ENCODE data around the gene SDK2.

DNA sequence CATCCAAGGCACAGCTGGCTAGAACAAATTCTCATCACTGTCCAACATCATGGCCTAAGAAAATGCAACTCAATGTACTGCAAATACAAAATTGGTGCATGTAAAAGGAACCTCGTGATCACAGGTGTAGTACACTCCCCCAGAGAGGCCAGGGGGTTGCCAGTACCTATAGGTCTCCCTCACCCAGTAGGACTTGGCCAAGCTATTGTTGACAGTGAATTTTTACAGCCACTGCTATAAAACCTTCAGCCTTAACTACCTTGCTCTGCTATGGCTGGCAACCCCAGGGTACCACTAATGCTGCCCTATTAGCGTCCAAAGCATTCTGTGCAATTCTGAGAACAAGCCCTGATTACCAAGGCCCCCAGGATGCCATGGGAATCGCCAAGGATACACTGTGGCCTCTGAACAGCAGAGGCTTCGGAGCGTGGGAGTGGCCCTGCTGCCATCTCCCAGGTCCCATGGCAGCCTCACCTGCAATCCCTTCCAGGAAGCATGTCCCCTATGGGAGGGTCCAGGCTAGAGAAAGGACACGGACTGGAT is 67.6 kb downstream of the SDK2 start:
- TF ChIP-seq ZNF366 (tag by site-specific recombination; conservative IDR thresholded peaks at IDR 0.05), result no peak
- no peak for TF ChIP-seq ZNF423 (tag by site-specific recombination; IDR thresholded peaks at IDR 0.05)
- TF ChIP-seq ZNF239 (tag by site-specific recombination; IDR thresholded peaks at IDR 0.05), result no peak
- TF ChIP-seq SALL2 (tag by site-specific recombination; IDR thresholded peaks at IDR 0.05; ENCODE audit: borderline replicate concordance), result no peak
- no peak for TF ChIP-seq CTCF (tag by site-specific recombination; IDR thresholded peaks at IDR 0.05)
- TF ChIP-seq ZNF561 (tag by site-specific recombination; IDR thresholded peaks at IDR 0.05; ENCODE audit: borderline replicate concordance), result no peak
